T-helper 1 cell treated with Interleukin-12 subunit alpha and Interleukin-12 subunit beta and Interleukin-4 antibody, amounts not matched to agents 30 μg/mL and 1 μg/mL, for 36 hours (primary cell): ENCODE measurements around the gene ARHGAP26.

Experiments used
- H3K27ac Mint-ChIP-seq: one replicate; pipeline ENCODE4 v1.8.0; 2021; ENCODE audit warnings: mild to moderate bottlenecking, mixed read lengths
- H3K27me3 Mint-ChIP-seq: one replicate; pipeline ENCODE4 v1.8.0; 2021; ENCODE audit warnings: low read depth, mixed read lengths
- H3K36me3 Mint-ChIP-seq: one replicate; pipeline ENCODE4 v1.8.0; 2021; ENCODE audit warnings: low read depth, mixed read lengths
- H3K4me1 Mint-ChIP-seq: one replicate; pipeline ENCODE4 v1.8.0; 2021; ENCODE audit warnings: low read depth, mixed read lengths
- H3K4me3 Mint-ChIP-seq: one replicate; pipeline ENCODE4 v1.8.0; 2021; ENCODE audit warnings: mild to moderate bottlenecking, moderate library complexity, mixed read lengths
- H3K9me3 Mint-ChIP-seq: one replicate; pipeline ENCODE4 v1.8.0; 2021; ENCODE audit warnings: mixed read lengths

The ARHGAP26 gene

GRCh38 chr5:142743592-142744441, 26.4 kb upstream of the ARHGAP26 start:
- no peak overlapping the region for H3K27ac Mint-ChIP-seq

DNA sequence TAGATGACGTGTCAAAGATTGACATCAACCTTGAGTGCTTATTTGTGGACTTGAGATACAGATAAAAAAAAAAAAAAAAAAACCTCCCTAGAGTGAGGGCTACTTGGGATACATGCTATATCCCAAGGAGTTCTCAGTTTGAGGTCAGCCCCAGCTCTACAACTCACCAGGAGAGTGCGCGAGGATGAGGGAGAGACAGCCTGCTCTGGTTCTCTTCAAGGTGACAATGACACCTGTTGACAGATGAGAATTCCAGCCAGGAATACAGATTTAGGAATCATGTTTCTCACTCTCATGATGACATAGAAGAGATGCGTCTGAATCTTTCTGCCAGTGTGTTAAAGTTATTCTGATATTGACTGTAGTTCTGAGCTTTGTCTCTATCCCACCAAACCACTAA, 24.9 kb upstream of the ARHGAP26 start:
- H3K9me3 Mint-ChIP-seq, result no peaks in the 10 kb centered on the region
- peaks cover 6% of the 10 kb centered on the region for H3K27me3 Mint-ChIP-seq
- no peak overlapping the region for H3K27ac Mint-ChIP-seq
- peaks cover 10% of the 10 kb centered on the region for H3K4me1 Mint-ChIP-seq
- no peaks in the 10 kb centered on the region for H3K36me3 Mint-ChIP-seq
- no peak overlapping the region for H3K4me3 Mint-ChIP-seq

More at GRCh38 chr5:142743592-142744441, 26.4 kb upstream of the ARHGAP26 start:
- Mint-ChIP-seq H3K36me3 (no peaks in the 10 kb centered on the region), H3K9me3 (no peaks in the 10 kb centered on the region), H3K4me3 (no peak overlapping the region), H3K27me3 (peaks cover 8% of the 10 kb centered on the region), H3K4me1 (peaks cover 2% of the 10 kb centered on the region)

- H3K9me3 Mint-ChIP-seq, result no peaks in the 10 kb centered on the region
- peaks cover 6% of the 10 kb centered on the region for H3K27me3 Mint-ChIP-seq
- H3K4me1 Mint-ChIP-seq, result peaks cover 10% of the 10 kb centered on the region
- H3K4me3 Mint-ChIP-seq, result no peak overlapping the region
- no peak overlapping the region for H3K27ac Mint-ChIP-seq
- no peaks in the 10 kb centered on the region for H3K36me3 Mint-ChIP-seq
These were observed 23.4 kb upstream of the ARHGAP26 start for GRCh38 chr5:142746532-142747433.

DNA sequence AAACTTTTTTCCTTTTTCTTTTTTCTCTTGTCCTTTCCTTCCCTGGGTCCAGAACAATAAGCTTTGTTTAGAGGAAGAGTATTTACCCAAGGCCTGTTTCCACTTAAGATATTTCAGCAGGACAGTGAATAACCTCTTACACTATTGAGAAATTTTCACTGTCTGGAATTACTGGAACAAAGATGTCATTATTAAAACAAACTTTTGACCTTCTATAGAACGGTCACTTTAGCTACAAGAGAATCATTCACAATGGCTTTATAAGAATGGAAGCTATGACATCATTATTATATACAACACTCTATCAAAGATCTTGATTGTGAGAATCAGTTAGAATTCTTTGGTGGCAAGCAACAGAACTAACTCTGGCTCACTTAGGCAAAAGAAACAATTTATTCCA, 22.0 kb upstream of the ARHGAP26 start:
- no peak overlapping the region for H3K4me3 Mint-ChIP-seq
- peaks cover 6% of the 10 kb centered on the region for H3K27me3 Mint-ChIP-seq
- peaks cover 10% of the 10 kb centered on the region for H3K4me1 Mint-ChIP-seq
- H3K27ac Mint-ChIP-seq, result no peak overlapping the region
- no peaks in the 10 kb centered on the region for H3K9me3 Mint-ChIP-seq
- H3K36me3 Mint-ChIP-seq, result no peaks in the 10 kb centered on the region

DNA sequence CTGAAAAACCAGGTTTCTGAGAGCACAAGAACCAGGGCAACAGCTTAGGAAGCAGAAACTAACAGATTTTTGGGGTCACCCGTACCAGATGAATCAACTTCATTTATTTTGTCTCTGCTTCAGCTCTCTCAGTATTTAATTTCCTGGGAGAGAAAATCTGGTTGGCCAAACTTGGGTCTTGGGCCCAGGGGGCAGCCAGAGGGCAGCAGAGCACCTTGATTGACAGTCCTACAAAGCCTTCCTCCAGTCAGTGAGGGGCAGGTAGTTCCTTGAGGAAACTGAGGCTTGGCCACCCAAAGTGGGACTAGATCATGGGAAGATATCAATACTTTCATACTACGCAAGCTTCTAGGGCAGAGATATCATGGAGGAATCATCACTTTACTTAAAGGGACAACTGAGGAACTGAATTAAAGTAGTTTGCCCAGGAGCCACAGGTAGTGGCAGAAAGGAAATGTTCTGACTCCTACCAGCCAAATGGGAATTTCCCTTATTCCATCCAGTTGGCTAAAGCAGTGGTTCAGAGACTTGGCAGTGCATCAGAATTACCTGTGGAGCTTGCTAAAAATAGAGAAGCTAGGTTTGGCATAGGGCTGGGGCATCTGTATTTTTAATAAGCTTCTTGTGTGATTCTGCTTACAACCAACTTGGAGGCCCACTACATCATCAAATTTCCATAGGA, 21.5 kb upstream of the ARHGAP26 start:
- Mint-ChIP-seq H3K27me3 (peaks cover 6% of the 10 kb centered on the region), H3K36me3 (no peaks in the 10 kb centered on the region), H3K9me3 (no peaks in the 10 kb centered on the region), H3K27ac (no peak overlapping the region), H3K4me3 (no peak overlapping the region), H3K4me1 (peaks cover 13% of the 10 kb centered on the region)

DNA sequence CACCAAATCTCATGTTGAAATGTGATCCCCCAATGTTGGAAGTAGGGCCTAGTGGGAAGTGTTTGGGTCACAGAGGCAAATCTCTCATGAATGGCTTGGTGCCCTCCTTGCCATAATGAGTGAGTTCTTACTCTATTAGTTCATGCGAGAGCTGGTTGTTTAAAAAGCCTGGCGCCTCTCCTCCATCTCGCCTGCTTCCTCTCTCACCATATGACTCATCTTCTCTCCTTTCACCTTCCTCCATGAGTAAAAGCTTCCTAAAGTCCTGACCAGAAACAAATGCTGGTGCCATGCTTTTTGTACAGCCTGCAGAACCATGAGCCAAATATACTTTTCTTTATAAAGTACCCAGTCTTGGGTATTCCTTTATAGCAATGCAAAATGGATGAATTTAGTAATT, 20.9 kb upstream of the ARHGAP26 start:
- no peak overlapping the region for H3K27ac Mint-ChIP-seq
- H3K4me1 Mint-ChIP-seq, result peaks cover 13% of the 10 kb centered on the region
- peaks cover 6% of the 10 kb centered on the region for H3K27me3 Mint-ChIP-seq
- H3K4me3 Mint-ChIP-seq, result no peak overlapping the region
- H3K9me3 Mint-ChIP-seq, result no peaks in the 10 kb centered on the region
- no peaks in the 10 kb centered on the region for H3K36me3 Mint-ChIP-seq

- H3K27me3 Mint-ChIP-seq, result no peaks in the 10 kb centered on the region
- H3K36me3 Mint-ChIP-seq, result no peaks in the 10 kb centered on the region
- H3K4me1 Mint-ChIP-seq, result peaks cover 19% of the 10 kb centered on the region
- no peaks in the 10 kb centered on the region for H3K9me3 Mint-ChIP-seq
- no peak overlapping the region for H3K27ac Mint-ChIP-seq
- no peak overlapping the region for H3K4me3 Mint-ChIP-seq
These were observed 17.0 kb upstream of the ARHGAP26 start for GRCh38 chr5:142753116-142753631.

DNA sequence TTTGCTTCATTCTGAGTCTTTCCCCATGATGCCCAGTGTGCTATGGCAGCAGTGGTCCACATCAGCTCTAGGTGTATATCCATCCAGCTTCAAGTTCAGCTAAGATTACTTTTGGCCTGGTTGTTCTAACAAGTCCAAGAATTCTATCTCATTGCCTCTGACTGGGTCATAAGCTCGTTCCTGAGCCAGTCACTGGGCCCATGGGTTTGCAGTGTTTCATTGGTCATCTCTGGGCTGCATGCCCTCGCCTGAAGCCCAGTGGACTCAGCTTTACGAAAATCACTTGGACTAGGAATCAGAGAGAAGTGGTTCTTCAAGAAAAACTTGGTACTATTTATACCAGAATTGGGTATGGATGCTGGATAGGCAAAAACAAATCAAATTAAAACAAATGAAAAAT, 16.1 kb upstream of the ARHGAP26 start:
- no peak overlapping the region for H3K27ac Mint-ChIP-seq
- H3K27me3 Mint-ChIP-seq, result no peaks in the 10 kb centered on the region
- peaks cover 16% of the 10 kb centered on the region for H3K4me1 Mint-ChIP-seq
- H3K9me3 Mint-ChIP-seq, result no peaks in the 10 kb centered on the region
- no peak overlapping the region for H3K4me3 Mint-ChIP-seq
- H3K36me3 Mint-ChIP-seq, result no peaks in the 10 kb centered on the region

DNA sequence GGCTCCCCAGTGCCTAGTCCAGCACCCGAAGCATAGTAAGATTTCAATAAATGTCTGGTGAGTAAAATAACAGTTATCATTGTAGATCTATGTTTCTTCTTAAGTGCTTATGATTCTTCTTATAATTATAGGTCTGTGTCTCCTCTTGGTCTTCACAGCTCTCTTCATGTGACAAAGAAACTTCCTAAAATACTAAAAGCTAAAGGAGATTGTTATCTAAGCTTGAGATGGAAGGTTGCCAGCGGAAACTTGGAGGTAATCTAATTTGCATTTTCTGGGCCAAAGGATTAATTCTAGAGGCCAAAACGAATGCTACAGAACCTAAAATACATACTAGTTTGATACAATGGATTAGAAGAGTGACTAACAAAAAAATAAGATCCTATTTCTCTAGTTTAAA, 13.6 kb upstream of the ARHGAP26 start:
- Mint-ChIP-seq H3K4me3 (no peak overlapping the region), H3K9me3 (no peaks in the 10 kb centered on the region), H3K27ac (no peak overlapping the region), H3K4me1 (peaks cover 8% of the 10 kb centered on the region), H3K36me3 (no peaks in the 10 kb centered on the region), H3K27me3 (no peaks in the 10 kb centered on the region)

- H3K27me3 Mint-ChIP-seq, result peaks cover 5% of the 10 kb centered on the region
- no peak overlapping the region for H3K4me3 Mint-ChIP-seq
- no peaks in the 10 kb centered on the region for H3K36me3 Mint-ChIP-seq
- H3K4me1 Mint-ChIP-seq, result peaks cover 8% of the 10 kb centered on the region
- no peaks in the 10 kb centered on the region for H3K9me3 Mint-ChIP-seq
- no peak overlapping the region for H3K27ac Mint-ChIP-seq
These were observed 12.6 kb upstream of the ARHGAP26 start for GRCh38 chr5:142757564-142757963.

GRCh38 chr5:142758062-142758795, 11.9 kb upstream of the ARHGAP26 start:
- Mint-ChIP-seq H3K4me3 (no peak overlapping the region), H3K36me3 (no peaks in the 10 kb centered on the region), H3K9me3 (no peaks in the 10 kb centered on the region), H3K27ac (no peak overlapping the region), H3K4me1 (peaks cover 8% of the 10 kb centered on the region), H3K27me3 (peaks cover 8% of the 10 kb centered on the region)

- H3K27me3 Mint-ChIP-seq, result peaks cover 8% of the 10 kb centered on the region
- no peaks in the 10 kb centered on the region for H3K9me3 Mint-ChIP-seq
- H3K36me3 Mint-ChIP-seq, result no peaks in the 10 kb centered on the region
- no peak overlapping the region for H3K4me3 Mint-ChIP-seq
- H3K4me1 Mint-ChIP-seq, result peaks cover 6% of the 10 kb centered on the region
- no peak overlapping the region for H3K27ac Mint-ChIP-seq
These were observed 11.4 kb upstream of the ARHGAP26 start for GRCh38 chr5:142758796-142759145.

DNA sequence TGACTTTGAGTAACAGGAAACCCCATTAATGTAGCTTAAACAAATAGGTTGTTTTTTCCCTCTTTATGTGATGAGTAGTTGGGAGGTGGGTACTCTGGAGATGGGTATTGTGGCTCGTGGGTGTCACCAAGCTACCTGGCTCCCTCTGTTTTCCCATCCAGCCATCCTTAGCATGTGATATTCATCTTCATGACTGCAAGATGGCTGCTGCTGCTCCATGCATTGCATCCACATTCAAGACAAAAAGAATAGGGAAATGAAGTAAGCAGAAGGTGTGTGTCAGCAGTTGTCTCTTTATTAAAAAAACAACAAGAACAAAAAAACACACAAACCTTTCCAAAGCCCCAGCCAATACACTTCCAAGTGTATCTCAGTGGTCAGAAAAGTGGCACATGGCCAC, 6.5 kb upstream of the ARHGAP26 start:
- no peaks in the 10 kb centered on the region for H3K9me3 Mint-ChIP-seq
- H3K27me3 Mint-ChIP-seq, result peaks cover 8% of the 10 kb centered on the region
- H3K4me1 Mint-ChIP-seq, result no peaks in the 10 kb centered on the region
- H3K4me3 Mint-ChIP-seq, result no peak overlapping the region
- no peak overlapping the region for H3K27ac Mint-ChIP-seq
- H3K36me3 Mint-ChIP-seq, result no peaks in the 10 kb centered on the region

- H3K36me3 Mint-ChIP-seq, result no peaks in the 10 kb centered on the region
- H3K4me3 Mint-ChIP-seq, result no peak overlapping the region
- no peaks in the 10 kb centered on the region for H3K9me3 Mint-ChIP-seq
- H3K27ac Mint-ChIP-seq, result no peak overlapping the region
- H3K27me3 Mint-ChIP-seq, result peaks cover 7% of the 10 kb centered on the region
- peaks cover 19% of the 10 kb centered on the region for H3K4me1 Mint-ChIP-seq
These were observed 3.0 kb upstream of the ARHGAP26 start for GRCh38 chr5:142767178-142767577.
